Mammary epithelial cell (primary cell): ENCODE measurements around the gene C1orf56.

Experiments used
- CTCF ChIP-seq, 2 donors: IDR thresholded peaks in 1 of 2; conservative IDR thresholded peaks in 1 of 2; 2 replicates each; pipeline ENCODE4 v1.5.1; 2011 to 2012; ENCODE audit warnings: inconsistent platforms in 2 of 2, low read length in 2 of 2, mild to moderate bottlenecking in 2 of 2, control low read depth in 1 of 2, low read depth in 1 of 2; ENCODE audit not compliant: insufficient read depth in 1 of 2; ENCODE audit errors: extremely low read depth in 1 of 2
- EZH2 ChIP-seq: IDR thresholded peaks from 2 replicates; pipeline ENCODE4 v1.6.1; 2012; ENCODE audit warnings: low read length, inconsistent platforms, borderline replicate concordance

GRCh38 chr1:151055581-151055980, 8.0 kb downstream of the C1orf56 start:
- TF ChIP-seq CTCF (conservative IDR thresholded peaks at IDR 0.05 in 1 of 2, IDR thresholded peaks at IDR 0.05 in 1 of 2; ENCODE audit: extremely low read depth in 1 of 2, insufficient read depth in 1 of 2, low read depth in 1 of 2, low read length in 2 of 2) (no peak), EZH2 (no peak)
